Hematopoietic multipotent progenitor cell (in vitro differentiated cells): ENCODE results near the gene XAB2. TPM values are rescaled to one million over a fixed set of nuclear protein-coding genes. Genes with fewer than 3 reads are reported as not detected.
A peak's percentile ranks its signal among the peaks of the same experiment; 100 is the strongest.

Experiments used
- DNase-seq, 3 donors: peaks; one replicate each; pipeline ENCODE4 v3.0.0-alpha.2; 2011 to 2015; ENCODE audit warnings: low read depth in 2 of 3, low spot score in 2 of 3
- total RNA-seq: library from RNA; depleted of rRNA; stranded (reverse); fragments of >200 nt; gene quantifications from one replicate; pipeline ENCODE4 v1.2.3, GENCODE V29; 2012

Gene XAB2
- total RNA-seq, 1 donor = 123 TPM

- DNase-seq = no peak
These were observed 14.2 kb downstream of the XAB2 start for GRCh38 chr19:7614859-7615741.

GRCh38 chr19:7612282-7613274 lies 16.8 kb downstream of the XAB2 start:
- DNase-seq = no peak

GRCh38 chr19:7611541-7612279 lies 17.6 kb downstream of the XAB2 start:
- DNase-seq = no peak

GRCh38 chr19:7610491-7611240 lies 18.7 kb downstream of the XAB2 start:
- DNase-seq = no peak

- DNase-seq = no peak
These were observed 21.3 kb downstream of the XAB2 start for GRCh38 chr19:7607874-7608560.

GRCh38 chr19:7607212-7607873 lies 22.0 kb downstream of the XAB2 start:
- no peak for DNase-seq

GRCh38 chr19:7606289-7606688 lies 23.1 kb downstream of the XAB2 start:
- DNase-seq = no peak

- peak in 2 of 3 donors; percentile 55 to 65 for DNase-seq
These were observed 23.7 kb downstream of the XAB2 start for GRCh38 chr19:7605490-7606222.

GRCh38 chr19:7603919-7604318 lies 25.4 kb downstream of the XAB2 start:
- DNase-seq = no peak

- DNase-seq = no peak
These were observed 26.3 kb downstream of the XAB2 start for GRCh38 chr19:7602935-7603497.

- no peak for DNase-seq
These were observed 27.0 kb downstream of the XAB2 start for GRCh38 chr19:7602240-7602934.

GRCh38 chr19:7600721-7601120 lies 28.6 kb downstream of the XAB2 start:
- DNase-seq = no peak

GRCh38 chr19:7598180-7598579 lies 31.2 kb downstream of the XAB2 start:
- no peak for DNase-seq

GRCh38 chr19:7597689-7598088 lies 31.7 kb downstream of the XAB2 start:
- no peak for DNase-seq

GRCh38 chr19:7596211-7596937 lies 33.0 kb downstream of the XAB2 start:
- peak in 1 of 3 donors; percentile 23 for DNase-seq

GRCh38 chr19:7595466-7596133 lies 33.7 kb downstream of the XAB2 start, which contains the start of gene CAMSAP3:
TSS of gene CAMSAP3 (plus strand) at chr19:7595863. CDS start at chr19:7596003, 140 bp downstream.
- DNase-seq = peak in 2 of 3 donors; percentile 49 to 50
